Skin of body (tissue), 2 donors: ENCODE data around the gene METRN. TPM values are rescaled to one million over a fixed set of nuclear protein-coding genes. Genes with fewer than 3 reads are reported as not detected.

Source experiments
- DNase-seq: peaks from one replicate; lab custom pipeline; 2025; lab: John Stamatoyannopoulos, UW
- total RNA-seq: library from RNA; depleted of rRNA; stranded (reverse); fragments of >200 nt; gene quantifications from one replicate; pipeline ENCODE4 v1.2.3, GENCODE V29; 2014

The METRN gene
- total RNA-seq, 1 donor from 2014 or later = 6.2 TPM

- no peak for DNase-seq
These were observed 39.7 kb downstream of the METRN start for GRCh38 chr16:754656-755055.

GRCh38 chr16:756428-756827 is 41.5 kb downstream of the METRN start:
- DNase-seq = no peak

GRCh38 chr16:759110-759910 is 44.4 kb downstream of the METRN start:
- no peak for DNase-seq

GRCh38 chr16:760065-760464 is 45.1 kb downstream of the METRN start:
- DNase-seq = no peak

GRCh38 chr16:760545-761343 is 45.8 kb downstream of the METRN start, which contains the start of gene MSLN:
TSS of gene MSLN (plus strand) at chr16:760734. CDS start at chr16:762681, 1,947 bp downstream.
- DNase-seq = no peak

GRCh38 chr16:761625-762513 is 47.0 kb downstream of the METRN start:
- DNase-seq = no peak

- DNase-seq = no peak
These were observed 47.8 kb downstream of the METRN start for GRCh38 chr16:762595-763268.

- DNase-seq = no peak
These were observed 48.7 kb downstream of the METRN start for GRCh38 chr16:763369-764183.

- no peak for DNase-seq
These were observed 49.3 kb downstream of the METRN start for GRCh38 chr16:764184-764750.

- no peak for DNase-seq
These were observed 50.0 kb downstream of the METRN start for GRCh38 chr16:764848-765487.

GRCh38 chr16:765488-765865 is 50.6 kb downstream of the METRN start:
- no peak for DNase-seq

- no peak for DNase-seq
These were observed 51.3 kb downstream of the METRN start for GRCh38 chr16:766008-766819.

GRCh38 chr16:766820-767640 is 52.1 kb downstream of the METRN start:
- no peak for DNase-seq

GRCh38 chr16:767743-768235 is 52.9 kb downstream of the METRN start:
- DNase-seq = no peak

GRCh38 chr16:768428-768827 is 53.5 kb downstream of the METRN start:
- no peak for DNase-seq
